GM19351 (cell line): Measurements from ENCODE around the gene SALL3.

Experiments
- ATAC-seq: cut with Tn5 transposase; IDR thresholded peaks from one replicate; pipeline ENCODE4 v1.9.1; 2021; ENCODE audit warnings: mild to moderate bottlenecking, moderate library complexity; ENCODE audit not compliant: unreplicated experiment

Gene SALL3

GRCh38 chr18:79000997-79001396, 21.4 kb downstream of the SALL3 start:
- no peak for ATAC-seq

- ATAC-seq: no peak
Measured at GRCh38 chr18:79005653-79006052, 26.0 kb downstream of the SALL3 start.

GRCh38 chr18:79006106-79006795, 26.6 kb downstream of the SALL3 start:
- ATAC-seq: no peak

GRCh38 chr18:79007440-79007839, 27.8 kb downstream of the SALL3 start:
- ATAC-seq: no peak

- ATAC-seq: no peak
Measured at GRCh38 chr18:79008356-79008940, 28.8 kb downstream of the SALL3 start.

- ATAC-seq: no peak
Measured at GRCh38 chr18:79010802-79011201, 31.2 kb downstream of the SALL3 start.

GRCh38 chr18:79011300-79011870, 31.8 kb downstream of the SALL3 start:
- no peak for ATAC-seq

GRCh38 chr18:79013869-79014268, 34.3 kb downstream of the SALL3 start:
- ATAC-seq: no peak

- no peak for ATAC-seq
Measured at GRCh38 chr18:79018911-79019310, 39.3 kb downstream of the SALL3 start.

- no peak for ATAC-seq
Measured at GRCh38 chr18:79019881-79020280, 40.3 kb downstream of the SALL3 start.

- ATAC-seq: no peak
Measured at GRCh38 chr18:79022603-79023002, 43.0 kb downstream of the SALL3 start.

GRCh38 chr18:79026491-79026890, 46.9 kb downstream of the SALL3 start:
- ATAC-seq: no peak

GRCh38 chr18:79030680-79031079, 51.1 kb downstream of the SALL3 start:
- ATAC-seq: no peak

GRCh38 chr18:79042276-79042675, 62.7 kb downstream of the SALL3 start:
- ATAC-seq: no peak

GRCh38 chr18:79043288-79043687, 63.7 kb downstream of the SALL3 start:
- ATAC-seq: no peak

GRCh38 chr18:79046522-79046921, 66.9 kb downstream of the SALL3 start:
- ATAC-seq: no peak

GRCh38 chr18:79047556-79048244, 68.1 kb downstream of the SALL3 start:
- no peak for ATAC-seq

GRCh38 chr18:79048245-79048632, 68.6 kb downstream of the SALL3 start:
- ATAC-seq: no peak

- ATAC-seq: no peak
Measured at GRCh38 chr18:79049506-79049905, 69.9 kb downstream of the SALL3 start.
